NCI-H2227 treated with DMSO at 0.1 percent for 48 hours (cell line): ENCODE data around the gene PSMA6.
"Not testable (repeated sequence)": the region's sequence is repeated elsewhere in the genome, so short reads cannot be mapped to it uniquely, and the experiment has no call there.

Experiments
- DNase-seq: peaks from one replicate; lab custom pipeline; 2025; lab: John Stamatoyannopoulos, UW

The PSMA6 gene

DNA sequence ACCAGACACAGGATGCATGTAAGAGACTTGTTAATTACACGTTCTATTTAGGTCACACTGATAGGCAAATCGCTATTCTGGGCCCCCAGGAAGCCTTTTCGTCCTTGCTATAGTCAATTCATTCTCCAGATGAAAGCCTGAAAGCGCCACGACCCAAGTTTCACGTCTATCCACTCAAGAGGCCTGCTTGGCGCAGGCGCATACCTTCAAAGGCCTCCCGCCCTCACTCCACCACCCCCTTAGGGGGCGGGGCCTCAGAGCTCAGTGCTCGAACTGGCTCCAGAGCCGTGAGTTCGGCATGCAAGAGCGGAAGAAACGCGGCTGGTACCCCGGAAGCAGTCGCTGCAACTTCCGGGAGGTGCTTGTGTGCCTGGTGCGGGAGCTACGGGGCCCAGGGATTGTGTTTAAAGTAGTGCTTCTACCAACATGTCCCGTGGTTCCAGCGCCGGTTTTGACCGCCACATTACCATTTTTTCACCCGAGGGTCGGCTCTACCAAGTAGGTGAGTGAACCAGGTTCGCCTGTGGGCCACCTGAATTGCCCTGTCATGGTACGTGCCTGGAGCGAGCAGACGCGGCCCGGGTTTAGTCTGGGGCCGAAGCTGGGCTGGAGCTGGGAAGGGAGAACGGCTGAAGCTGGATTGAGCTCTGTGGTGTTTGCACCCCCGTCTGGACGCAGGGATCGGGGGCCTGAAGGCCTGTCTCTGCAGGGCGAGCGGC, at the start of gene PSMA6:
Gene PSMA6, plus strand, starts transcription at position 332 of the 719 bp plus-strand sequence. Its CDS starts 95 bp downstream, at position 427.
- peak; percentile 97 for DNase-seq

DNA sequence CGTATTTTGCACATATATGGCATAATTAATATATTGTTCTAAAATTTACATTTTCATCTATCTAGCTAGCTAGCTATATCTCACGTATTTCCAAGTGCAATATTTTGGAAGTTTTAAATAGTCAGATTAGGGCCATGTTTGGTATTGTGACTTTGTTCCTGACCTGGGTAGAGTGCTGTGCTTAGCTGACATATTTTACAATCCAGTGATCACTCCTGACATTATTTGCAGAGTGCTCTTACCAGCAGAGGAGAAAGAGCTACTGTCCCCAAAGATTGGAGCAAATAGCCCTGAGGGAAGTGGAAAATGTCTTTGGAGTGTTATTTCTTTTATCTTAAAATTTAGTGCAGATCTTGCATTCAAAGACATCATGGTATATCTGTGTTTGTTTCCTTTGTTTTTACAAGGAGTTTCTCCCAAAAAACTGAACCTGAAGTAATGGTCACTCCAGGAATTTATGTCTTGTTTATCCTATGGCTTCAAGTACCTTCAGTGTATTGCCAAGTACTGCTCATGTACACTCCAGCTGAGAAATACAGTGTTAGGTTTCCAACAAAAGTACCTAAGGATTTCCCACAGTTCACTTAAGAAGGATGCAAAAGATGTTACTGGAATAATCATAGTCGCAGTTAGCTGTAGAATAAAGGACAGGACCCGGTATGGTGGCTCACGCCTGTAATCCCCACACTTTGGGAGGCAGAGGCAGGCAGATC, 49.4 kb upstream of the PSMA6 start:
- no peak for DNase-seq

- no peak for DNase-seq
Observed at GRCh38 chr14:35243956-35244355, 48.2 kb upstream of the PSMA6 start.

DNA sequence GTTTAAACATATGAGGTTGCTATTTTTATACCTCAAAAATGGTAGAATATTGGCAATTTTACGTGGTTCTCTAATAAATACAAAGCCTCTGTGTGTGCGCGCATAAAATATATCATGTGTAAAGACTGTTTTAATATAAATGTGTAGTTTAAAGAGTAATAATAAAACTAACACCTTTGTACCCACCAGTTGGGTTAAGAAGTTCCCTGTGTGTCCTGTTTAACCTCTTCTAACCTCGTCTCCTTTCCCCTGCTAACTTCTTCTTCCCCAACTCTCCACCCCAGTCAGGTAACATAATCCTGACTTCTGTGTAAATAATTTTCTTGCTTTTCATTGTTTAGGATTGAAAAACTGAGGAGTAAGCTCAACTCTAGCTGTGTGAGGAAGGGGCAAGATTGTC, 47.6 kb upstream of the PSMA6 start:
- DNase-seq, result no peak

DNA sequence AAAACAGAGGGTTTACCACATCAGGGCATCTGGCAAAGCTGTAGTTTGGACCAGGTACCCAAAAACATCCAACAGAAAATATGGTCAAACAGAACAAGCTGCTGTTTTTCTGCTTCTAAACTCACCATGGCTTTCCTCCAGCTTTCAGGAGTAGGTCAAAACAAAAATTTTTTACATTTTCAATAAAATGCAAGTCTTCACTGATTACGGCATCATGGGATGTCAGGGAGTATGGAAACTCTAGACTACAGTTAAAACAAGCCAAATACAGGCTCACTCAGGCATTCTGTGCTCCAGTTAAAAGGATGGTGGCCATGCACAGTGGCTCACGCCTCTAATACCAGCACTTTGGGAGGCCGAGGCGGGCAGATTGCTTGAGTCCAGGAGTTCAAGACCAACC, 47.1 kb upstream of the PSMA6 start:
- no peak for DNase-seq

- no peak for DNase-seq
Observed at GRCh38 chr14:35247777-35248475, 44.3 kb upstream of the PSMA6 start.

GRCh38 chr14:35248476-35248788, 43.8 kb upstream of the PSMA6 start:
- no peak for DNase-seq

DNA sequence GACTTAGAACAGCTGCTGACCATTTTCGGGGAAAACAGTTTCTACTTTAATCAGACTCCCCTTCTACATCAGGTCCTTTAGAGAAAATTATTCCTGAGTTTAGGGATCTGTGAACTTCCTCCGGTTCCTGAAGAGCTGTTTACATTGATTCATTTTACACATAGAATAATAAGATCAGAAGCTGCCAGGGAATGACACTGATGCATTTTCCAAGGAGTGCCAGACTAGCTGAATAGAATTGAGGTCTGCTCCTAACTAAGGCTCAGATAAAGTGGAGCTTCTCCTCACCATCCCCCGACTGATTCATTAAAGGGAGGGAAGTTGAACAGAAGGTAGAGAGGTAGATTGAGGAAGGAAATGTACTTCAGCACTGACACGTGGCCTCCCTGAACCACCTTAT, 41.9 kb upstream of the PSMA6 start:
- DNase-seq, result no peak

- DNase-seq, result no peak
Observed at GRCh38 chr14:35252451-35252868, 39.7 kb upstream of the PSMA6 start.

- not testable (repeated sequence) for DNase-seq
Observed at GRCh38 chr14:35253056-35253455, 39.1 kb upstream of the PSMA6 start.

- not testable (repeated sequence) for DNase-seq
Observed at GRCh38 chr14:35254034-35254622, 38.1 kb upstream of the PSMA6 start.

GRCh38 chr14:35254736-35255135, 37.4 kb upstream of the PSMA6 start:
- no peak for DNase-seq

GRCh38 chr14:35255711-35256110, 36.5 kb upstream of the PSMA6 start:
- DNase-seq, result no peak

DNA sequence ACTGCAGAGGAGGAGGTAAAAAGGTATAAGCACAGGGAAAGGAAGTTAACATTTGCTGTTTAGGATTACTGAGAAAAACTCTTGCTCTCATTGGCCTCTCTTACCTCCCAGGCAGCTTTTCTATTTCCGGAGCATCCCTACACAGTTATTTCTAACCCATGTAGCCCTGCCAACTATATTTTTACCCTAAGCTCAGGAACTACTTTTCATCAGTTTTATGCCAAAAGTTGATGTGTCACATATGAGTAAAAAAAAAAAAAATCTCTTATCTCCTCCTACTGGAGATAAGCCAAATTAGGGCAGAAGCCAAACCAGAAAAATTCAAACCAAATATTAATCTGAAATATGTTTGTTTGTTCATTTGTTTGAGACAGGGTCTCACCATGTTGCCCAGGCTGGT, 34.4 kb upstream of the PSMA6 start:
- DNase-seq, result no peak

DNA sequence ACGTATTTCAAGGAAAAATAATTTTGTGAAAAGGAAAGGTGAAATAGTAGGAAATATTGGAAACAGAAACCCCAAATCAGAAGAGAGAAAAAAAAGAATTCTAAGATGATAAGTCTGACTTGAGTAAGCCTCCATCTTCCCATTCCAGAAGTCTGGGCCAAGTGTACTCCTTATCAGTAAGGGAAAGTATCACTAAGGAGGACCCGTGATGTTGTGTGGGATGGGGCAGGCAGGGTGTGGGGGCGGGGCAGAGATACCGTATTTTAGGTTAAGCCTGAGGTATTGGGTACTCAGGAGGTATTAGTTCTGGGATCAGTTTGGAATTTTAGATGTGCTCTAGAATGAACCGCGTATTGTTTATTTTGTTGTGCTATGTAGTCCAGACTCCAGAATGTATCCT, 33.8 kb upstream of the PSMA6 start:
- DNase-seq, result no peak

- DNase-seq, result no peak
Observed at GRCh38 chr14:35261774-35262173, 30.4 kb upstream of the PSMA6 start.

DNA sequence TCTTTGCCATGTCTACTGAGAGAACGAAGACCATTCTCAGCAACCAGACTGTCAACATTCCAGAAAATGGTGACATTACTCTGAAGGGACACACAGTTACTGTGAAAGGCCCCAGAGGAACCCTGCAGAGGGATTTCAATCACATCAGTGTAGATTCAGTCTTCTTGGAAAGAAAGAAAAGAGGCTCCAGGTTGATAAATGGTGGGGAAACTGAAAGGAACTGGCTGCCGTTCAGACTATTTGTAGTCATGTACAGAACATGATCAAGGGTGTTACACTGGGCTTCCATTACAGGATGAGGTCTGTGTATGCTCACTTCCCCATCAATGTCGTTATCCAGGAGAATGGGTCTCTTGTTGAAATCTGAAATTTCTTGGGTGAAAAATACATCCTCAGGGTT, 29.7 kb upstream of the PSMA6 start:
- DNase-seq, result no peak

GRCh38 chr14:35268946-35269345, 23.2 kb upstream of the PSMA6 start:
- DNase-seq, result no peak

DNA sequence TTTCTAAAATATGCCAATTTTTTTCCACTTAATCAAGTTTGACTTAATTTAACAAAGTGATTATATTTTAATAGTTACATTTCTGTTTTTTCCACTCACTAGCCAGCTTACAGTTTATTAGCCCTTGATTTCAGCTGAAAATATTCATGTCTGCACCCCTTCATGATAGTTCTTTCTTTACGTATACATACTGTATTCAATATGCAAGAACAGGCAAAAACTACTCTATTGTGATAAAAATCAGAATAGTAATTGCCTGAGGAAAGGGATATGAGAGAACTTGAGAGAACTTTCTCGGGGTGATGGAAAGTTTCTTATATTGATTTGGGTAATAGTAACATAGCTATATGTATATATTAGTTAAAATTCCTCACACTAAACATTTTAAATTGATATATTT, 17.4 kb upstream of the PSMA6 start:
- DNase-seq, result no peak

GRCh38 chr14:35277179-35277578, 15.0 kb upstream of the PSMA6 start:
- peak; percentile 15 for DNase-seq

GRCh38 chr14:35279369-35279768, 12.8 kb upstream of the PSMA6 start:
- no peak for DNase-seq

DNA sequence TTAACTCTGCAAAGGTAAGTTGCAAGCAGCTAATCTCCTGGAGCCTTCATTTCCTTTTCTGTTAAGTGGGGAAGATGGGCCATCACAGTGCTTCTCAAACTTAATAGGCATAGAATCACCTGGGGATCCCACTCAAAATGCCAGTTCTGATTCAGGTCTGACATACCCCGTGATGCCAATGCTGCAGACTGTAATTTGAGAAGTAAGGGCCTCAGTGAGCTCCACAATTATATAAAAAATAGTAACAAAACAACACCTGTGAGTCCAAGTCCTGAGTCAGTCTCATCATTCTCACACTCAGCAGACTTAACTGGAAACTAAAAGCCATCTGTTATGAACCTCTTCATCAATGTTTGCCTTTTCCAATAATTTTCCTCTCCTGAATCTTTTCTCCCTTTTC, 10.8 kb upstream of the PSMA6 start:
- no peak for DNase-seq

DNA sequence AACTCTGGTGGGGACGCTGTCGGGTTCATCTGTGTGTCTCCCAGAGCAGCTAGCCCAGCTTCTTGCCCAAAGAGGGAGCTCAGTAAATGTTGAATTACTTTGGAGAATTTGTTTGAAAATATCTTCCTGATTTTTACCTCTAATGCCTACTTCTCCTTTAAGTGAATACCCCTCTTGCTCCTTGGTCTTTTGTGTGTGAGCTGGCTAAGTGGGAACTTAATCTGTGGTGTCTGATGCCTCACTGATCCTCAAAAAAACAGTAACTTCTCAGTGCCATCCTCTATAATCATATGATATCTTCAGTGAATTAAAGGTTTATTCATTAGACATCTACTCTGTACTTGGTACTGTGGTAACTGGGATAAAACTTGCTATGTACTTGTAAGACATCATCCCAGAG, 7.7 kb upstream of the PSMA6 start:
- DNase-seq, result no peak
